Duodenal mucosa (tissue), 2 donors: ENCODE data around the gene SCG5.

Experiments used
- H3K27ac ChIP-seq: one replicate; pipeline ENCODE4 v1.7.0; 2013; ENCODE audit warnings: low read depth, low read length
- H3K27me3 ChIP-seq, 2 donors: one replicate each; pipeline ENCODE4 v1.7.0; 2013; ENCODE audit warnings: low read length in 2 of 2, control low read depth in 1 of 2; ENCODE audit not compliant: insufficient read depth in 2 of 2, control insufficient read depth in 1 of 2
- H3K36me3 ChIP-seq, 2 donors: one replicate each; pipeline ENCODE4 v1.7.0; 2013; ENCODE audit warnings: low read length in 2 of 2, control low read depth in 1 of 2; ENCODE audit not compliant: insufficient read depth in 2 of 2, control insufficient read depth in 1 of 2
- H3K4me1 ChIP-seq, 2 donors: one replicate each; pipeline ENCODE4 v1.7.0; 2013; ENCODE audit warnings: low read length in 2 of 2, control low read depth in 1 of 2; ENCODE audit not compliant: insufficient read depth in 2 of 2, control insufficient read depth in 1 of 2
- H3K4me3 ChIP-seq, 2 donors: one replicate each; pipeline ENCODE4 v1.7.0; 2013; ENCODE audit warnings: low read length in 2 of 2, low read depth in 1 of 2
- H3K9ac ChIP-seq, 2 donors: one replicate each; pipeline ENCODE4 v1.7.0; 2013; ENCODE audit warnings: low read length in 2 of 2, low read depth in 1 of 2
- H3K9me3 ChIP-seq, 2 donors: one replicate each; pipeline ENCODE4 v1.7.0; 2013; ENCODE audit warnings: low read length in 2 of 2, control low read depth in 1 of 2; ENCODE audit not compliant: control insufficient read depth in 1 of 2

SCG5 gene

GRCh38 chr15:32676169-32676568 lies 34.7 kb downstream of the SCG5 start:
- H3K9ac ChIP-seq: no peak overlapping the region
- no peaks in the 10 kb centered on the region for H3K4me1 ChIP-seq
- no peaks in the 10 kb centered on the region for H3K9me3 ChIP-seq
- H3K27me3 ChIP-seq: no peaks in the 10 kb centered on the region
- H3K27ac ChIP-seq: no peak overlapping the region
- H3K4me3 ChIP-seq: no peak overlapping the region
- H3K36me3 ChIP-seq: no peaks in the 10 kb centered on the region

GRCh38 chr15:32677238-32677750 lies 35.8 kb downstream of the SCG5 start:
- no peaks in the 10 kb centered on the region for H3K4me1 ChIP-seq
- no peaks in the 10 kb centered on the region for H3K36me3 ChIP-seq
- H3K27ac ChIP-seq: no peak overlapping the region
- no peaks in the 10 kb centered on the region for H3K9me3 ChIP-seq
- no peak overlapping the region for H3K9ac ChIP-seq
- H3K27me3 ChIP-seq: no peaks in the 10 kb centered on the region
- H3K4me3 ChIP-seq: no peak overlapping the region

GRCh38 chr15:32679298-32679690 lies 37.8 kb downstream of the SCG5 start:
- Histone ChIP-seq H3K9ac (no peak overlapping the region), H3K27me3 (no peaks in the 10 kb centered on the region), H3K4me3 (no peak overlapping the region), H3K4me1 (no peaks in the 10 kb centered on the region), H3K27ac (no peak overlapping the region), H3K9me3 (no peaks in the 10 kb centered on the region), H3K36me3 (no peaks in the 10 kb centered on the region)

- H3K36me3 ChIP-seq: no peaks in the 10 kb centered on the region
- H3K9me3 ChIP-seq: no peaks in the 10 kb centered on the region
- H3K4me3 ChIP-seq: no peak overlapping the region
- H3K27ac ChIP-seq: no peak overlapping the region
- H3K4me1 ChIP-seq: no peaks in the 10 kb centered on the region
- H3K27me3 ChIP-seq: no peaks in the 10 kb centered on the region
- H3K9ac ChIP-seq: no peak overlapping the region
These were observed 41.1 kb downstream of the SCG5 start for GRCh38 chr15:32682569-32682968.

GRCh38 chr15:32682977-32683630 lies 41.6 kb downstream of the SCG5 start:
- Histone ChIP-seq H3K27ac (no peak overlapping the region), H3K4me1 (no peaks in the 10 kb centered on the region), H3K9ac (no peak overlapping the region), H3K4me3 (no peak overlapping the region), H3K9me3 (no peaks in the 10 kb centered on the region), H3K27me3 (no peaks in the 10 kb centered on the region), H3K36me3 (no peaks in the 10 kb centered on the region)

- H3K27me3 ChIP-seq: no peaks in the 10 kb centered on the region
- no peak overlapping the region for H3K27ac ChIP-seq
- no peaks in the 10 kb centered on the region for H3K9me3 ChIP-seq
- H3K4me3 ChIP-seq: no peak overlapping the region
- no peak overlapping the region for H3K9ac ChIP-seq
- no peaks in the 10 kb centered on the region for H3K4me1 ChIP-seq
- no peaks in the 10 kb centered on the region for H3K36me3 ChIP-seq
These were observed 42.5 kb downstream of the SCG5 start for GRCh38 chr15:32683906-32684584.

GRCh38 chr15:32685576-32685975 lies 44.1 kb downstream of the SCG5 start:
- Histone ChIP-seq H3K9ac (no peak overlapping the region), H3K36me3 (no peaks in the 10 kb centered on the region), H3K27ac (no peak overlapping the region)

GRCh38 chr15:32687556-32687955 lies 46.0 kb downstream of the SCG5 start:
- Histone ChIP-seq H3K9me3 (no peaks in the 10 kb centered on the region), H3K36me3 (no peaks in the 10 kb centered on the region), H3K4me1 (peaks cover 3 to 10% of the 10 kb centered on the region in 2 donors), H3K27me3 (no peaks in the 10 kb centered on the region), H3K4me3 (no peak overlapping the region), H3K9ac (no peak overlapping the region), H3K27ac (no peak overlapping the region)

More at GRCh38 chr15:32685576-32685975, 44.1 kb downstream of the SCG5 start:
- H3K9me3 ChIP-seq: no peaks in the 10 kb centered on the region
- H3K4me3 ChIP-seq: no peak overlapping the region
- H3K27me3 ChIP-seq: no peaks in the 10 kb centered on the region
- no peaks in the 10 kb centered on the region for H3K4me1 ChIP-seq

GRCh38 chr15:32688151-32688639 lies 46.7 kb downstream of the SCG5 start:
- no peaks in the 10 kb centered on the region for H3K36me3 ChIP-seq
- no peak overlapping the region for H3K4me3 ChIP-seq
- H3K9me3 ChIP-seq: no peaks in the 10 kb centered on the region
- no peak overlapping the region for H3K9ac ChIP-seq
- H3K4me1 ChIP-seq: peaks cover 3 to 13% of the 10 kb centered on the region in 2 donors
- no peak overlapping the region for H3K27ac ChIP-seq
- no peaks in the 10 kb centered on the region for H3K27me3 ChIP-seq

GRCh38 chr15:32690941-32691688 lies 49.6 kb downstream of the SCG5 start:
- Histone ChIP-seq H3K36me3 (no peaks in the 10 kb centered on the region), H3K27ac (no peak overlapping the region), H3K9me3 (no peaks in the 10 kb centered on the region), H3K4me3 (no peak overlapping the region), H3K27me3 (no peaks in the 10 kb centered on the region), H3K9ac (no peak overlapping the region), H3K4me1 (peaks cover 3 to 13% of the 10 kb centered on the region in 2 donors)
